Transverse colon (tissue), 3 donors: Measurements from ENCODE around the gene TRANK1.

Experiments used
- CTCF ChIP-seq, 5 experiments: fragments of 200-600 bp in 3 of 5; fragments of 450-650 bp in 2 of 5; sonication (generic) in 3 of 5; IDR thresholded peaks; 1 replicate in 2 of 5; 2 replicates in 3 of 5; pipeline ENCODE4 v1.5.1; 2016 to 2017; ENCODE audit warnings: antibody characterized with exemption in 5 of 5, inconsistent platforms in 3 of 5, mild to moderate bottlenecking in 2 of 5, moderate library complexity in 1 of 5
- EP300 ChIP-seq: sonication (generic); formaldehyde crosslinking; IDR thresholded peaks from one replicate; pipeline ENCODE4 v1.6.1; 2017; ENCODE audit warnings: antibody characterized with exemption, low read depth
- POLR2A ChIP-seq: fragments of 450-650 bp; IDR thresholded peaks from one replicate; pipeline ENCODE4 v1.6.1; 2016; ENCODE audit warnings: antibody characterized with exemption, mild to moderate bottlenecking, moderate library complexity

DNA sequence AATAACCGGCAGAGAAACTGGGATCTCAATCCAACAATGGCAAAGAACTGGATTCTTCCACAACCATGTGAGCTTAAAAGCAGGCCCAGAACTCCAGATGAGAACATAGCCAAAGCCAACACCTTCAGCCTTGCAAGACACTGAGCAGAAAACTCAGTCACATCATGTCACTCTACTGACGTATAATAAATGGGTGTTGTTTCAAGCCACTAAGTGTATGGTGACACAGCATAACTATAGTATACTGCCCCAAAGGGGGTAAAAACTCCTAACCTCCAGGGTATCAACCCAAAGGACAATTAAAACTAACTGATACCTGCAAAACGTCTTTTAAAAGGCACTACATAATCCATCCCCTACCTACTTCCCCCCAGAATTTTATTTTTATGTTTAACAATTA is 69.5 kb downstream of the TRANK1 start:
- TF ChIP-seq CTCF (IDR thresholded peaks at IDR 0.05) (no peak), POLR2A (no peak), EP300 (no peak)
